ENCODE measurements around the gene FBXO24.
"Not testable (repeated sequence)": the region's sequence is repeated elsewhere in the genome, so short reads cannot be mapped to it uniquely, and the experiment has no call there.

FBXO24 gene

GRCh38 chr7:100586266-100587025 lies at the start of gene FBXO24:
Gene FBXO24, plus strand, starts transcription at chr7:100586328. Its CDS starts 298 bp downstream, at chr7:100586626.
- DNase-seq (ENCODE audit: low spot score) = peak; percentile 100

GRCh38 chr7:100536695-100537094 lies 49.4 kb upstream of the FBXO24 start:
- not testable (repeated sequence) for DNase-seq (ENCODE audit: low spot score)

GRCh38 chr7:100538348-100538653 lies 47.8 kb upstream of the FBXO24 start:
- no peak for DNase-seq (ENCODE audit: low spot score)

- peak; percentile 100 for DNase-seq (ENCODE audit: low spot score)
These were observed 47.3 kb upstream of the FBXO24 start, which contains the start of gene AGFG2 for GRCh38 chr7:100538654-100539435. Gene AGFG2, plus strand, starts transcription at chr7:100539203. Its CDS starts 144 bp downstream, at chr7:100539347.

GRCh38 chr7:100539436-100540006 lies 46.6 kb upstream of the FBXO24 start:
- DNase-seq (ENCODE audit: low spot score) = no peak

GRCh38 chr7:100540073-100540723 lies 45.9 kb upstream of the FBXO24 start:
- DNase-seq (ENCODE audit: low spot score) = no peak

- DNase-seq (ENCODE audit: low spot score) = not testable (repeated sequence)
These were observed 44.8 kb upstream of the FBXO24 start for GRCh38 chr7:100541309-100541708.

- DNase-seq (ENCODE audit: low spot score) = no peak
These were observed 42.5 kb upstream of the FBXO24 start for GRCh38 chr7:100543586-100543985.

GRCh38 chr7:100544386-100544785 lies 41.7 kb upstream of the FBXO24 start:
- DNase-seq (ENCODE audit: low spot score) = no peak

- no peak for DNase-seq (ENCODE audit: low spot score)
These were observed 41.2 kb upstream of the FBXO24 start for GRCh38 chr7:100544967-100545359.

GRCh38 chr7:100545360-100546128 lies 40.6 kb upstream of the FBXO24 start:
- peak; percentile 90 for DNase-seq (ENCODE audit: low spot score)

GRCh38 chr7:100546129-100546925 lies 39.8 kb upstream of the FBXO24 start:
- DNase-seq (ENCODE audit: low spot score) = no peak

- no peak for DNase-seq (ENCODE audit: low spot score)
These were observed 39.0 kb upstream of the FBXO24 start for GRCh38 chr7:100546926-100547800.

- DNase-seq (ENCODE audit: low spot score) = no peak
These were observed 38.3 kb upstream of the FBXO24 start for GRCh38 chr7:100547872-100548271.

- DNase-seq (ENCODE audit: low spot score) = not testable (repeated sequence)
These were observed 37.7 kb upstream of the FBXO24 start for GRCh38 chr7:100548446-100548845.

GRCh38 chr7:100552532-100552931 lies 33.6 kb upstream of the FBXO24 start:
- DNase-seq (ENCODE audit: low spot score) = no peak

- DNase-seq (ENCODE audit: low spot score) = no peak
These were observed 33.1 kb upstream of the FBXO24 start for GRCh38 chr7:100553032-100553431.

GRCh38 chr7:100555701-100556100 lies 30.4 kb upstream of the FBXO24 start:
- DNase-seq (ENCODE audit: low spot score) = no peak

- no peak for DNase-seq (ENCODE audit: low spot score)
These were observed 29.6 kb upstream of the FBXO24 start for GRCh38 chr7:100556541-100556940.

GRCh38 chr7:100559127-100559526 lies 27.0 kb upstream of the FBXO24 start:
- no peak for DNase-seq (ENCODE audit: low spot score)

Data from RKO (cell line).